OCI-LY7 (cell line): ENCODE results near the gene IQCH. TPM values are rescaled to one million over a fixed set of nuclear protein-coding genes. Genes with fewer than 3 reads are reported as not detected.
"Not testable (repeated sequence)": the region's sequence is repeated elsewhere in the genome, so short reads cannot be mapped to it uniquely, and the experiment has no call there.

Source experiments
- BruUV-seq: library from RNA; stranded (reverse); fragments of 400-500 nt; replicated peaks from 2 replicates; lab custom pipeline; 2021; lab: Mats Ljungman, UMichigan
- CTCF ChIA-PET: fragments of 300-600 bp; sonication (Branson Sonifier 250); formaldehyde crosslinking; loops from one replicate; lab custom pipeline; 2022; ENCODE audit warnings: antibody characterized with exemption; ENCODE audit not compliant: unreplicated experiment; lab: Charles Lee
- POLR2A ChIA-PET: fragments of 300-600 bp; sonication (Branson Sonifier 250); formaldehyde crosslinking; loops from one replicate; lab custom pipeline; 2022; ENCODE audit warnings: antibody characterized with exemption; lab: Charles Lee
- DNase-seq: peaks from one replicate; pipeline ENCODE4 v3.0.0-alpha.2; 2015; ENCODE audit warnings: low spot score
- H2AFZ ChIP-seq: fragments of 200-600 bp; sonication (generic), shearing (Covaris generic); 2 replicates; pipeline ENCODE4 v1.6.1; 2014; ENCODE audit warnings: mild to moderate bottlenecking, antibody characterized with exemption, low read length, moderate library complexity
- H3K27ac ChIP-seq: fragments of 200-600 bp; sonication (generic); 2 replicates; pipeline ENCODE4 v1.5.1; 2014; ENCODE audit warnings: mixed run types, low read depth, mild to moderate bottlenecking, moderate library complexity, low read length, inconsistent platforms; ENCODE audit not compliant: poor library complexity, severe bottlenecking
- H3K36me3 ChIP-seq: fragments of 200-600 bp; sonication (generic); 2 replicates; pipeline ENCODE4 v1.6.1; 2014; ENCODE audit warnings: mild to moderate bottlenecking, antibody characterized with exemption, low read length, moderate library complexity, mixed read lengths; ENCODE audit not compliant: insufficient read depth
- H3K4me1 ChIP-seq: fragments of 200-600 bp; sonication (generic); 2 replicates; pipeline ENCODE4 v1.5.1; 2014; ENCODE audit warnings: mild to moderate bottlenecking, low read length; ENCODE audit not compliant: insufficient read depth, poor library complexity, severe bottlenecking
- H3K4me2 ChIP-seq: fragments of 200-600 bp; sonication (generic); 2 replicates; pipeline ENCODE4 v1.6.1; 2014; ENCODE audit warnings: mild to moderate bottlenecking, low read length
- H3K4me3 ChIP-seq: fragments of 200-600 bp; sonication (generic); 2 replicates; pipeline ENCODE4 v1.5.1; 2014; ENCODE audit warnings: mild to moderate bottlenecking, low read depth, low read length; ENCODE audit not compliant: poor library complexity, severe bottlenecking
- H3K79me2 ChIP-seq: fragments of 200-600 bp; sonication (generic); 2 replicates; pipeline ENCODE4 v1.6.1; 2016; ENCODE audit warnings: low read depth, mild to moderate bottlenecking, low read length, moderate library complexity, mixed read lengths; ENCODE audit not compliant: insufficient read depth
- H3K9me2 ChIP-seq: fragments of 200-600 bp; sonication (generic); 2 replicates; pipeline ENCODE4 v1.6.1; 2016; ENCODE audit warnings: mild to moderate bottlenecking, low read length, mixed read lengths; ENCODE audit not compliant: insufficient read depth
- H3K9me3 ChIP-seq: fragments of 200-600 bp; sonication (generic); 2 replicates; pipeline ENCODE4 v1.6.1; 2014; ENCODE audit warnings: mild to moderate bottlenecking, mixed run types, low read length, mixed read lengths
- H4K20me1 ChIP-seq: fragments of 200-600 bp; sonication (generic); 2 replicates; pipeline ENCODE4 v1.6.1; 2014; ENCODE audit warnings: mild to moderate bottlenecking, antibody characterized with exemption, low read length, moderate library complexity, mixed read lengths; ENCODE audit not compliant: insufficient read depth
- EZH2phosphoT487 ChIP-seq: fragments of 200-600 bp; sonication (generic); IDR thresholded peaks from 2 replicates; pipeline ENCODE4 v1.6.1; 2018; ENCODE audit warnings: low read depth, borderline replicate concordance, mild to moderate bottlenecking, mixed run types, antibody characterized with exemption, low read length, moderate library complexity, mixed read lengths
- intact Hi-C: fragments of 100-400 bp; cut with micrococcal nuclease; formaldehyde crosslinking; loops from one replicate; pipeline ENCODE4 v1.10.0; 2022; ENCODE audit not compliant: unreplicated experiment
- total RNA-seq, 2 experiments: library from RNA; depleted of rRNA in 1 of 2; stranded (reverse); fragments of >200 nt in 1 of 2; shearing (Covaris generic) in 1 of 2; gene quantifications; 2 replicates each; pipeline ENCODE4 v1.2.3, GENCODE V29; 2014 to 2022
- TF ChIP-seq, protein P1 (sequence below): fragments of 200-600 bp; sonication (generic); conservative IDR thresholded peaks from 2 replicates; pipeline ENCODE4 v1.5.1; 2014; ENCODE audit warnings: mild to moderate bottlenecking, antibody characterized with exemption, low read length, moderate library complexity, mixed read lengths

Gene IQCH
- total RNA-seq, 2 experiments from 2014 or later = 3.9 to 5.8 TPM

DNA sequence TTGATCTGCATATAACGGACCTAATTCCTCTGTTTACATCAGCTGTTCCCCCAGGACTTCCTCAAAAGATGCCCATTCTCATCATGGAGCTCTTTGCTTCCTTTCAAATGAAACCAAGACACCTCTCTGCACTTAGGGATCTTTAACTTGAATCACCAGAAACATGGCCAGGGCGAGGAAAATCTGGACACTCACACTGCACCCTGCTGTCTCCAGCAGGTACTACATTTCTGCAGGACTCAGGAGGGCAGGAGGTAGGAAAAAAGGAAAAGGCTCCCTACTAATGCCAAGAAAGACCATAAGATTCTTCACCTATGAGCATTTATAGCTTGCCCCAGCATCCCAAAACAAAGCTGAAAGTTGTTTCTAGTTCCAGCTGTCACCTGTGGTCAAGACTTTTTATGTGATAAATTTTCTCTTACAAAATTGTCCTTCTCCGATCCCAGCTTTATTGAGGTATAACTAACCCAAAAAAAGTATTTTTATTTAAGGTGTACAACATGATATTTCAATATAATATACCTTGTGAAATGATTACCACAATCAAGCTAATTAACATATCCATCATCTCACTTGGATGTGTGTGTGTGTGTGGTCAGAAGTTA lies 179.0 kb downstream of the IQCH start:
- Histone ChIP-seq H4K20me1 (no peaks in the 10 kb centered on the region), H3K9me3 (no peaks in the 10 kb centered on the region), H2AFZ (no peak overlapping the region), H3K36me3 (no peaks in the 10 kb centered on the region), H3K9me2 (no peaks in the 10 kb centered on the region), H3K4me1 (no peaks in the 10 kb centered on the region), H3K27ac (no peak overlapping the region), H3K79me2 (no peaks in the 10 kb centered on the region), H3K4me3 (no peak overlapping the region), H3K4me2 (no peak overlapping the region)
- intact Hi-C loops = loop anchor here (1.0 kb wide), 1 partner anchor 487 kb away; no protein-coding TSS in a partner anchor
- no TSS peak for BruUV-seq
- TF ChIP-seq EZH2phosphoT487 = no peak
- TF ChIP-seq, protein P1, sequence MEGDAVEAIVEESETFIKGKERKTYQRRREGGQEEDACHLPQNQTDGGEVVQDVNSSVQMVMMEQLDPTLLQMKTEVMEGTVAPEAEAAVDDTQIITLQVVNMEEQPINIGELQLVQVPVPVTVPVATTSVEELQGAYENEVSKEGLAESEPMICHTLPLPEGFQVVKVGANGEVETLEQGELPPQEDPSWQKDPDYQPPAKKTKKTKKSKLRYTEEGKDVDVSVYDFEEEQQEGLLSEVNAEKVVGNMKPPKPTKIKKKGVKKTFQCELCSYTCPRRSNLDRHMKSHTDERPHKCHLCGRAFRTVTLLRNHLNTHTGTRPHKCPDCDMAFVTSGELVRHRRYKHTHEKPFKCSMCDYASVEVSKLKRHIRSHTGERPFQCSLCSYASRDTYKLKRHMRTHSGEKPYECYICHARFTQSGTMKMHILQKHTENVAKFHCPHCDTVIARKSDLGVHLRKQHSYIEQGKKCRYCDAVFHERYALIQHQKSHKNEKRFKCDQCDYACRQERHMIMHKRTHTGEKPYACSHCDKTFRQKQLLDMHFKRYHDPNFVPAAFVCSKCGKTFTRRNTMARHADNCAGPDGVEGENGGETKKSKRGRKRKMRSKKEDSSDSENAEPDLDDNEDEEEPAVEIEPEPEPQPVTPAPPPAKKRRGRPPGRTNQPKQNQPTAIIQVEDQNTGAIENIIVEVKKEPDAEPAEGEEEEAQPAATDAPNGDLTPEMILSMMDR = peak; percentile 84
- POLR2A ChIA-PET = no interaction called here
- peak; percentile 43 for DNase-seq
- CTCF ChIA-PET = no interaction called here

DNA sequence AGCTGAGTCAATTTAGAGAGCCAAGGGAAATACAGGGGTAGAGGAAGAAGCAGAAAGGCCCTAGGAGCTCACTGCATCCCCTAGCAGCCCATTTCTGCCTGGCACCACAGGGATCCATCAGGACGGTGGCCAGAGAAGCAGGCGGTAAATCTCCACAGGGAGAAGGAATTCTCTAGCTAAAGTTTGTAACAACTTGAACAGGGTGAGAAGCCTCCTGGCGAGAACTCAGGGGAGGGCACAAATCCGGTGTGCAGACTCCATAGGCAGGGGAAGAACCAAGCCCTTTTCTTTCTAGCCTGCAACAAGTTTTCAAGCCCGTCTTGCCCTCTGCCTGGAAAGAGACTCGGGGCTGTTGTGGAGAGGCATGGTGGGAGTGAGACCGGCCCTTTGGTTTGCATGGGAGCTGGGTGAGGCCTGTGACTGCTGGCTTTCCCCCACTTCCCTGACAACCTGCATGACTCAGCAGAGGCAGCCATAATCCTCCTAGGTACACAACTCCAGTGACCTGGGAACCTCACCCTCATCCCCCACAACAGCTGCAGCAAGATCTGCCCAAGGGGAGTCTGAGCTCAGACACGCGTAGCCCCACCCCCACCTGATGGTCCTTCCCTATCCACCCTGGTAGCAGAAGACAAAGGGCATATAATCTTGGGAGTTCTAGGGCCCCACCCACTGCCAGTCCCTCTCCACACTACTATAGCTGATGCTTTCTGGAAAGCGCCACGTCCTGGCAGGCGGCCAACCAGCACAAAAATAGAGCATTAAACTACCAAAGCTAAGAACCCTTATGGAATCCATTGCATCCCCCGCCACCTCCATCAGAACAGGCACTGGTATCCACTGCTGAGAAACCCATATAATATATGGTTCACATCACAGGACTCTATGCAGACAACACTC lies 182.0 kb downstream of the IQCH start:
- H3K9me2 ChIP-seq, H4K20me1 ChIP-seq, POLR2A ChIA-PET, DNase-seq, H3K9me3 ChIP-seq, H3K36me3 ChIP-seq, intact Hi-C loops, H2AFZ ChIP-seq, BruUV-seq, H3K79me2 ChIP-seq, H3K27ac ChIP-seq, H3K4me3 ChIP-seq, H3K4me2 ChIP-seq, H3K4me1 ChIP-seq, CTCF ChIA-PET: not testable (repeated sequence)

DNA sequence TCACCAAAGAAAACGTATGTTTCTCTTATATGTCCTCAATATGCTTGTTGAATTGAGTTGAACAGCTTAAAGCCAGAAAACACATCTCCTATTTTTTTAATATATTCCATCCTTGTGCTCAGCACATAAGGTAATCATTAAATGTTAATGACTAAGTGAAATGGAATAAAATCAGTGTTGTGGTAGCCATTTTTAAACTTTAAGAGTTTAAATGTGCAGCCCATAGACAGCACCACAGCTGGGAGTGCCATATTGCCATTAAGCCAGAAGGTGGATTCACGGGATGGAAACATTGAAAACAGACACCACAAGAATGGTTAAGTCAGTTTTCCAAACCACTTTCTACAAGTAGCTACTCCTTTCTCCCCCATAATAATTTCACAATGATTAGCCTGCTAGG lies 189.5 kb downstream of the IQCH start:
- no peaks in the 10 kb centered on the region for H4K20me1 ChIP-seq
- H3K4me1 ChIP-seq = no peaks in the 10 kb centered on the region
- no peak overlapping the region for H2AFZ ChIP-seq
- no peak for TF ChIP-seq EZH2phosphoT487
- TF ChIP-seq, protein P1 = no peak
- no peaks in the 10 kb centered on the region for H3K9me2 ChIP-seq
- CTCF ChIA-PET = interaction anchor here (0.6 kb wide), 1 partner anchor 39 kb away, joined by 4 read pairs; no protein-coding TSS in a partner anchor
- no peaks in the 10 kb centered on the region for H3K79me2 ChIP-seq
- DNase-seq = no peak
- intact Hi-C loops = no loop called here
- BruUV-seq = no TSS peak
- H3K27ac ChIP-seq = no peak overlapping the region
- no peaks in the 10 kb centered on the region for H3K9me3 ChIP-seq
- no peaks in the 10 kb centered on the region for H3K36me3 ChIP-seq
- no peak overlapping the region for H3K4me3 ChIP-seq
- H3K4me2 ChIP-seq = no peak overlapping the region
- POLR2A ChIA-PET = interaction anchor here (0.6 to 0.9 kb wide), 2 partner anchors 33 to 307 kb away, joined by 3 read pairs; no protein-coding TSS in a partner anchor
